Measurements from ENCODE around the gene TECR.
"Not testable (repeated sequence)": the region's sequence is repeated elsewhere in the genome, so short reads cannot be mapped to it uniquely, and the experiment has no call there.

The TECR gene

DNA sequence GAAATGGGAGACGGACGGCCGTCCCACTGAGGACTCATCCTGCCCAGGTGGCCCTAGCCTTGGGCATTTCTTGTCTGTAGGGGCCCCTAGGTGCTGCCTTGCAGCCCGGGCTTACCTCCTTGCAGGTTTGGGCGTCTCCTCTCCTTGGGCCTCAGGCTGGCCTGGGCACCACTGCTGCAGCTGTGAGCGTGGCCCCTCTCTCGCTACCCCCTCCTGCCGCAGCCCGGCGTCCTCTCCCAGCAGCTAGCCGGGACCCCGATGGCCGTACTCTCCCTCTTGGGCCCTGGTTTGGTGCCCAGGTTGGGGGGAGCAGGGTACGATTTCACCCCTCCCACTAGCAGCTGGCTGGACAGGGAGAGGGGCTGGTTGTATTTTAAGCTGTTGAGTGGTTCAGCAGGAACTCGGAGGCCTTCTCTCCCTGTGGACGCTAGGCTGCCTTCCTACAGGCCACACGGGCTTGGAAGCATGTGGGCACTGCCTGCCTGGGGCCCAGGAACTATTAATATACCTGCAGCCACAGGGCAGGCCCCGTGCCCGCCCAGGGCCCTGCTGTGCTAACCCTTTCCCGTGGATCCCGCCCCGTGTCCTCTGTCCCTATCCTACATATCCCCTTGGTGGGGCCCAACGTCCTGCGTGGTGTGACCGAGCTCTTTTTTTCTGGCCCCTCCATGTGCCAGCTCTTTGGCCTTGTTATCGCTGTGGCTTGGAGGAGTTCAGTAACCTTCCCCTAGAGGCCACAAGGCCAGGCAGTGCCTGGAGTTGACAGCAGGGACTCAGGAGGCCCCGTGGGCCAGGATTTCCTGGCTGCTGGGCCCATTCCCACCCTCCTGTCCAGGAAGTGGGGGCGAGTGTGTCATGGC is 30.8 kb downstream of the TECR start:
- no peaks in the 10 kb centered on the region for H3K9me3 ChIP-seq (ENCODE audit: control insufficient read depth, insufficient read depth, low read length)
- peaks cover 3% of the 10 kb centered on the region for H3K36me3 ChIP-seq (ENCODE audit: control insufficient read depth, insufficient read depth, low read length)
- H3K4me3 ChIP-seq (ENCODE audit: low read depth, low read length) = no peak overlapping the region
- H3K27me3 ChIP-seq (ENCODE audit: control insufficient read depth, insufficient read depth, low read length) = no peaks in the 10 kb centered on the region
- peaks cover 12% of the 10 kb centered on the region for H3K4me1 ChIP-seq (ENCODE audit: control insufficient read depth, insufficient read depth, low read length)
- peak overlapping the region; percentile 24 for H3K9ac ChIP-seq (ENCODE audit: low read depth, low read length)

DNA sequence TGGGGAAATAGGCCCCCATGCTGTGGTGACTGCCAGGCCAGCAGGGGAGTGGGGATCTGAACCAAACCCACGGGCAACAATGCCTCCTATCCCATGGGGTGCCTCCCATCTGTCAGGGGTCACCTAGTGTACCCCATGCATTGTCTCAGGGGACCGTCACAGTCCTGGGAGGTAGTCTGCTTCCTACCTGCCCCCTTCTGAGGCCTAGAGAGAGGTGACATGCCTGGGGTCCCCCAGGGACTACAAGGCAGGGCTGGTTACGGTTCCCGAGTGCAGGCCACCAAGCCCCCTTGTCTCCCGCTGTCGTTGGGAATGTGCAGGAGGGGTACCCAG is 31.3 kb downstream of the TECR start:
- peak overlapping the region; percentile 24 for H3K9ac ChIP-seq (ENCODE audit: low read depth, low read length)
- peaks cover 12% of the 10 kb centered on the region for H3K4me1 ChIP-seq (ENCODE audit: control insufficient read depth, insufficient read depth, low read length)
- H3K4me3 ChIP-seq (ENCODE audit: low read depth, low read length) = no peak overlapping the region
- H3K27me3 ChIP-seq (ENCODE audit: control insufficient read depth, insufficient read depth, low read length) = no peaks in the 10 kb centered on the region
- peaks cover 7% of the 10 kb centered on the region for H3K36me3 ChIP-seq (ENCODE audit: control insufficient read depth, insufficient read depth, low read length)
- no peaks in the 10 kb centered on the region for H3K9me3 ChIP-seq (ENCODE audit: control insufficient read depth, insufficient read depth, low read length)

DNA sequence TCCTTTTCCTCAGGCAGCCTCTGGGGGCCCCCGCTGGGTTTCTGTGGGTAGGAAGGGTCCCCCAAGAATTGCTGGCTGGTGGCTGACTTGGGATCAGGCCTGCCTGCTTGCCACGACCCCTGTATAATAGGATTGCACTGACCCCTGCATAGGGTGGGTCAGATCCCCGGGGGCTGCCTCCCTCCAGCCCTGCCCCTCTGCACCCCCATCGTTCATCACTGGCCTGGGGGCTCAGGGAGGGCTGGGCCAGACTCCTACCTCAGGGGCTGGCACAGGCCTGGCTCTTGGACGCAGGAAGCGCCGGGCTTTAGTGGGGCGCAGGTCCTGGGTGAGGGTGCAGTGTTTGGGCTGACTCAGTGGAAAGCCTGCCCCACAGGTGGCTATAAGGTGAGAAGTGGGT is 31.9 kb downstream of the TECR start:
- H3K9ac ChIP-seq (ENCODE audit: low read depth, low read length) = peak overlapping the region; percentile 37
- H3K36me3 ChIP-seq (ENCODE audit: control insufficient read depth, insufficient read depth, low read length) = peaks cover 11% of the 10 kb centered on the region
- no peaks in the 10 kb centered on the region for H3K9me3 ChIP-seq (ENCODE audit: control insufficient read depth, insufficient read depth, low read length)
- no peak overlapping the region for H3K4me3 ChIP-seq (ENCODE audit: low read depth, low read length)
- H3K4me1 ChIP-seq (ENCODE audit: control insufficient read depth, insufficient read depth, low read length) = peaks cover 11% of the 10 kb centered on the region
- no peaks in the 10 kb centered on the region for H3K27me3 ChIP-seq (ENCODE audit: control insufficient read depth, insufficient read depth, low read length)

DNA sequence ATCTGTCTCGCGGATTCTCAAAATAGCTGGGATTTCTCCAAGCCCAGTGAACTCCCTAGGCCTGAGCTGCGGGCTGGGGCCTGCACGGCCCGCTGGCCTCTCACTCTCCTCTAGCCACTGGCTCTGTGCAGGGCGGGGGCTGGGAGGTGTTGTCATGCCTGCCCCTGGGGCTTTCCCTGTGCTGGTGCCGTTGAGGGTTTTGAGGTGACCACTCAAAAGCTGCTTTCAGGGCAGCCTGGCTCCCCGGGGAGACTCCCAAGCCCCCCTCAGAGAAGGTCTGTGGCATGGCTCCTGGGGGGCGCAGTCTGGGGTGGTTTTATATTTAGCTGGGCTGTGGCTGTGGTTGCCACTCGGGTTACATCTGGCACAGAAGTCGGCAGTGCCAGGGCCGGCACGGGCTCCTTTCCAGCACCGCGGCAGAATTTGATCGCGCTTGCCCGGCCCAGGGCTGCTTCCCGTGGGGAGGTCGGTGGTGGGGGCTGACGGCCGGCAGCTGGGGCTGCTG is 32.5 kb downstream of the TECR start:
- Histone ChIP-seq H3K9me3 (ENCODE audit: control insufficient read depth, insufficient read depth, low read length) (no peaks in the 10 kb centered on the region), H3K4me3 (ENCODE audit: low read depth, low read length) (no peak overlapping the region), H3K36me3 (ENCODE audit: control insufficient read depth, insufficient read depth, low read length) (peaks cover 15% of the 10 kb centered on the region), H3K9ac (ENCODE audit: low read depth, low read length) (no peak overlapping the region), H3K4me1 (ENCODE audit: control insufficient read depth, insufficient read depth, low read length) (peaks cover 11% of the 10 kb centered on the region), H3K27me3 (ENCODE audit: control insufficient read depth, insufficient read depth, low read length) (no peaks in the 10 kb centered on the region)

DNA sequence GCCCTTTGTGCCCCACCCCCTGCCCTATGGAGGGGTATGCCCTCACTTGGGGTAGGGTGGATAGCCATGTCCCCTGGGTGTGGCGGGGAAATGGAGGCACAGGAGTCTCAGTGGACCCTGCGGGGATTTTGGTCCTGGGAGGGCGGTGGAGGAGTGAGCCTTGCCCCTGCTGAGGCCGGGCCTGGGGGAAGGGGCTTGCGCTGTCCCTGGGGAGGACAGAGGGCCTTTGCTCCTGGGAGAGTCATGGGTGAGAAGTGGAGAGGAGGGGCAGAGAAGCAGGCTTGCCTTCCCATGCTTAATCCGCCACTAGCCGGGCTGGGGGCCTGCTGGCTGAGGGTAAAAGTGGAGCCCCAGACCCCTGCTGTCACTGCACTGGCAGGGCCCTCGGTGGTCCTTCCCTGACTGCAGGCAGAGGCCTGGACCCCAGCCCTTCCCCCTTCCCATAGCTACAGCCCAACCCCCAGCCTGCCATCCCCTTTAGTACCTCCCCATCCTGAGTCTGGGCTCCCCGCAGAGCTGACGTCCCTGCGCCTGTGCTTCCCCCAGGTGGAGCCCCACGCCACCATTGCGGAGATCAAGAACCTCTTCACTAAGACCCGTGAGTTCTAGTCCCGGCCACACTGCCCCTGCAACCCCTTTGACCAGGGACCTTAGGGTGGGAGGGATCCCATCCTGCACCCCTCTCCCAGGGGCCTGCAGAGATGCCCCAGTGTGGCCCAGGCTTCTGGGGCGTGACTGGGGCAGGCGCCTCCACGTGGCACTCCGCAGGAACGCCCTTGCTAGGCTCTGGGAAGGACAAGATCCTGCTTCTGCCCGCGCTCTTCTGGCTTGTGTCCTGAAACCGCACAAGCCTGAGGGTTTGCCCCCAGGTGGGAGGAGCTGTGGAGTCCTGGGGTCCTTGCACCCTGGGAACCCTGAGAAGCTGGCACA is 33.5 kb downstream of the TECR start:
- peaks cover 15% of the 10 kb centered on the region for H3K36me3 ChIP-seq (ENCODE audit: control insufficient read depth, insufficient read depth, low read length)
- peak overlapping the region; percentile 18 for H3K4me3 ChIP-seq (ENCODE audit: low read depth, low read length)
- H3K27me3 ChIP-seq (ENCODE audit: control insufficient read depth, insufficient read depth, low read length) = no peaks in the 10 kb centered on the region
- H3K9ac ChIP-seq (ENCODE audit: low read depth, low read length) = peak overlapping the region; percentile 24
- H3K9me3 ChIP-seq (ENCODE audit: control insufficient read depth, insufficient read depth, low read length) = no peaks in the 10 kb centered on the region
- peaks cover 11% of the 10 kb centered on the region for H3K4me1 ChIP-seq (ENCODE audit: control insufficient read depth, insufficient read depth, low read length)

DNA sequence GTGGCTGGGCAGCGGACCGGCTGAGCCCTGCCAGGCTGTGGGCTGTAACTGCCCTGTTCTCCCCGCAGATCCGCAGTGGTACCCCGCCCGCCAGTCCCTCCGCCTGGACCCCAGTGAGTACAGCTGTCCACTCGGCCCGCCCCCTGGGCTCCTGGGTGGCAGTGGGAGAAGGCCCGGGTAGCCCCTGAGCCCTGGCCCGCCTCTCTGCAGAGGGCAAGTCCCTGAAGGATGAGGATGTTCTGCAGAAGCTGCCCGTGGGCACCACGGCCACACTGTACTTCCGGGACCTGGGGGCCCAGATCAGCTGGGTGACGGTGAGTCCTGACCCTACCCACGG is 34.2 kb downstream of the TECR start:
- Histone ChIP-seq H3K27me3 (ENCODE audit: control insufficient read depth, insufficient read depth, low read length) (no peaks in the 10 kb centered on the region), H3K9ac (ENCODE audit: low read depth, low read length) (no peak overlapping the region), H3K9me3 (ENCODE audit: control insufficient read depth, insufficient read depth, low read length) (no peaks in the 10 kb centered on the region), H3K4me3 (ENCODE audit: low read depth, low read length) (peak overlapping the region; percentile 28), H3K36me3 (ENCODE audit: control insufficient read depth, insufficient read depth, low read length) (peaks cover 15% of the 10 kb centered on the region), H3K4me1 (ENCODE audit: control insufficient read depth, insufficient read depth, low read length) (peaks cover 11% of the 10 kb centered on the region)

DNA sequence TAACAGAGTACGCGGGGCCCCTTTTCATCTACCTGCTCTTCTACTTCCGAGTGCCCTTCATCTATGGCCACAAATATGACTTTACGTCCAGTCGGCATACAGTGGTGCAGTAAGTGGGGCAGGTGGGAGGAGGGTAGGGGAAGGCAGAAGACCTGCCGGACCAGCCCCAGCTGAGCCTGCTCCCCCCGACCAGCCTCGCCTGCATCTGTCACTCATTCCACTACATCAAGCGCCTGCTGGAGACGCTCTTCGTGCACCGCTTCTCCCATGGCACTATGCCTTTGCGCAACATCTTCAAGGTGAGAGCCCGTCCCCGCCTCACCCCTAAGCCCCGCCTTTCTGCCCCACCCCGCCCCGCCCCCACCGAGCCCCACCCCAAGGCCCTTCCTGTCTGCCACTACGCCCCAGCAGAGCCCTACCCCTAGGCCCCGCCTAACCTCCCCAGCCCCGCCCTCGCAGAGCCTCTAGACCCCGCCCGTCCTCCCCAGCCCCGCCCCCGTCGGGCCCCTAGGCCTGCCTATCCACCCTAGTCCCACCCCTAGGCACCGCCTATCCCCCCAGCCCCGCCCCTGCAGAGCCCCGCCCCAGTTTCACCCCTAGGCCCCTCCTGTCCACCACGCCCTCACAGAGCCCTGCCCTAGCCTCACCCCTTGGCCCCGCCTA is 34.7 kb downstream of the TECR start:
- Histone ChIP-seq H3K4me3 (ENCODE audit: low read depth, low read length) (peak overlapping the region; percentile 28), H3K9me3 (ENCODE audit: control insufficient read depth, insufficient read depth, low read length) (no peaks in the 10 kb centered on the region), H3K4me1 (ENCODE audit: control insufficient read depth, insufficient read depth, low read length) (peaks cover 11% of the 10 kb centered on the region), H3K27me3 (ENCODE audit: control insufficient read depth, insufficient read depth, low read length) (no peaks in the 10 kb centered on the region), H3K9ac (ENCODE audit: low read depth, low read length) (no peak overlapping the region), H3K36me3 (ENCODE audit: control insufficient read depth, insufficient read depth, low read length) (peaks cover 15% of the 10 kb centered on the region)

DNA sequence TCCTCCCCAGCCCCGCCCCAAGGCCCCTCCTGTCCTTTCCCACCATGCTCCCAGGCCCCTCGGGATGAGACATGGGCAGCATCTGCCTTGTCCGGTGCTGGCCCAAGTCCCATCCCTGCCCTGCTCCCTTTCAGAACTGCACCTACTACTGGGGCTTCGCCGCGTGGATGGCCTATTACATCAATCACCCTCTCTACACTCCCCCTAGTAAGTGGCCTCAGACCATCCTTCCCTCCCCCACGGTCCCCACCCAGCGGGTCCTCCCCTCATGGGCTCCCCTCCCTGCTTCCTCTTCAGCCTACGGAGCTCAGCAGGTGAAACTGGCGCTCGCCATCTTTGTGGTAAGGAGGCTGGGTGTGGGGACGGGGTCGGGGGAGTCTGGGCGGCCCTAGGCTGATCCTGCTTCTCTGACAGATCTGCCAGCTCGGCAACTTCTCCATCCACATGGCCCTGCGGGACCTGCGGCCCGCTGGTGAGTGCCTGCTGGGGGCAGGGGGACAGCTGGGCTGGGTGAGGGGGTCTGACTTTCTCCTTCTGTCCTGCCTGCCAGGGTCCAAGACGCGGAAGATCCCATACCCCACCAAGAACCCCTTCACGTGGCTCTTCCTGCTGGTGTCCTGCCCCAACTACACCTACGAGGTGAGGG is 35.4 kb downstream of the TECR start:
- Histone ChIP-seq H3K36me3 (ENCODE audit: control insufficient read depth, insufficient read depth, low read length) (peaks cover 17% of the 10 kb centered on the region), H3K4me1 (ENCODE audit: control insufficient read depth, insufficient read depth, low read length) (peaks cover 11% of the 10 kb centered on the region), H3K4me3 (ENCODE audit: low read depth, low read length) (peak overlapping the region; percentile 18)
- H3K27me3 ChIP-seq (ENCODE audit: control insufficient read depth, insufficient read depth, low read length); H3K9ac ChIP-seq (ENCODE audit: low read depth, low read length); H3K9me3 ChIP-seq (ENCODE audit: control insufficient read depth, insufficient read depth, low read length): not testable (repeated sequence)

DNA sequence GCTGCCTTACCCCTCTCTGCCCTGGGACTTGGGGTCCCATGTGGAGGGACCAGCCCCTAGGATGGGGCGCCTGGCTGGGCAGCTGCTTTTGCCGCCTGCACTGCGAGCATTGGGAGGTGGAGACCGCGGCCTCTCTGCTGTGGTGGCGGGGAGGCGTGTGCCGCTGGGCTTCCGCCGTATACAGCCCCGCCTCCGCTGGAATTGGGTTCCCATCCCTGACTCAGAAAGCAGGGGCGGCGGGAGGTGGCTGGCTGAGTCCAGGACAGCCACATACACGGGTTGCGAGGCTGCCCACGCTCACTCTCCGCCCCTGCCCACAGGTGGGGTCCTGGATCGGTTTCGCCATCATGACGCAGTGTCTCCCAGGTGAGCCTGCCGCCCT is 35.9 kb downstream of the TECR start:
- peak overlapping the region; percentile 18 for H3K4me3 ChIP-seq (ENCODE audit: low read depth, low read length)
- H3K36me3 ChIP-seq (ENCODE audit: control insufficient read depth, insufficient read depth, low read length) = peaks cover 15% of the 10 kb centered on the region
- no peak overlapping the region for H3K9ac ChIP-seq (ENCODE audit: low read depth, low read length)
- H3K27me3 ChIP-seq (ENCODE audit: control insufficient read depth, insufficient read depth, low read length) = no peaks in the 10 kb centered on the region
- H3K4me1 ChIP-seq (ENCODE audit: control insufficient read depth, insufficient read depth, low read length) = peaks cover 11% of the 10 kb centered on the region
- no peaks in the 10 kb centered on the region for H3K9me3 ChIP-seq (ENCODE audit: control insufficient read depth, insufficient read depth, low read length)

DNA sequence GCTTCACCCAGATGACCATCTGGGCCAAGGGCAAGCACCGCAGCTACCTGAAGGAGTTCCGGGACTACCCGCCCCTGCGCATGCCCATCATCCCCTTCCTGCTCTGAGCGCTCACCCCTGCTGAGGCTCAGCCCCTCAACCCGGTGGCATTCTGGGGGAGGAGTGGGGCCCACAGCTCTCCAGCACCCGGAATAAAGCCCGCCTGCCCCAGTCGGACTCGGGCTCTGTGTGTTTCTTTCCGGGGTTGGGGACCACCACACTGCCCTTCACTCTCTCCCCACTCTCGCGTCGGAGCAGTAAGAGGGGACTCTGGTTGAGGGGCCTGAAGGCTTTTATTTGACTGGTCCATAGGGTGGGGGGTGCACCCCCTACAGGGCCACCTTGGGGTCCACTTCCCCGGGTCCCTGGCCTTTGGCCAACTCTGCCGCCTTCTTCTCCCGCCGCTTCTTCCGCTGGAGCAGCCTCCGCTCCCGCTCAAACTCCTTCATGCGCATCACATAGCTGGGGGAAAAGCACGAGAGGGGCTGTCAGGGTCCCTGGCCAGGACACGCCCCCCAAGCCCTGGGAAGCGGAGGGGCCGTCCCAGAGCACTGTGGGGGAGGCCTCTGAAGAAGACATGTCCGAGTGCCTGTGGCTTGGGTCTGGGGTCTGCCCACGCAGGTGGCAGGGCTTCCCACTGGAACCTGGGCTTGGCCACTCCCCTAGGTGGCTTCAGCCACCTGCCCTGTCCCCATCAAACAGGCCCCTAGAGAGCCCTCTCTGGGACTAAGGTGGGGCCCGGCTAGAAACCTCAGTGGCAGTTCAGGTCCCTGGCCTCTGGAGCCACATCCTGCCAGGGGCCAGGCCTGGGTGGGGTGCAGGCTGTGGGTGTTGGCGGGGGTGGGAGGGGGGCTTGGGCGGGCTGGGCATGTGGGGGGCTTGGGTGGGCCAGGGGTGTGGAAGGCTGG is 36.6 kb downstream of the TECR start:
- Histone ChIP-seq H3K36me3 (ENCODE audit: control insufficient read depth, insufficient read depth, low read length) (peaks cover 15% of the 10 kb centered on the region), H3K4me1 (ENCODE audit: control insufficient read depth, insufficient read depth, low read length) (peaks cover 11% of the 10 kb centered on the region), H3K9me3 (ENCODE audit: control insufficient read depth, insufficient read depth, low read length) (no peaks in the 10 kb centered on the region), H3K4me3 (ENCODE audit: low read depth, low read length) (no peak overlapping the region), H3K27me3 (ENCODE audit: control insufficient read depth, insufficient read depth, low read length) (no peaks in the 10 kb centered on the region), H3K9ac (ENCODE audit: low read depth, low read length) (no peak overlapping the region)
